GM18526 (cell line): ENCODE data around the gene GON7.

ENCODE experiments used
- POLR2A ChIP-seq: IDR thresholded peaks from 3 replicates; pipeline ENCODE4 v1.6.1; 2011; ENCODE audit not compliant: insufficient read length; ENCODE audit errors: extremely low read depth

The GON7 gene

GRCh38 chr14:93214598-93214997, 7.7 kb upstream of the GON7 start:
- no peak for TF ChIP-seq POLR2A

- TF ChIP-seq POLR2A: no peak
Observed at GRCh38 chr14:93212432-93212831, 5.6 kb upstream of the GON7 start.

GRCh38 chr14:93207468-93208308, 823 bp upstream of the GON7 start:
- TF ChIP-seq POLR2A: no peak

GRCh38 chr14:93201155-93201704, 5.6 kb downstream of the GON7 start:
- TF ChIP-seq POLR2A: no peak

DNA sequence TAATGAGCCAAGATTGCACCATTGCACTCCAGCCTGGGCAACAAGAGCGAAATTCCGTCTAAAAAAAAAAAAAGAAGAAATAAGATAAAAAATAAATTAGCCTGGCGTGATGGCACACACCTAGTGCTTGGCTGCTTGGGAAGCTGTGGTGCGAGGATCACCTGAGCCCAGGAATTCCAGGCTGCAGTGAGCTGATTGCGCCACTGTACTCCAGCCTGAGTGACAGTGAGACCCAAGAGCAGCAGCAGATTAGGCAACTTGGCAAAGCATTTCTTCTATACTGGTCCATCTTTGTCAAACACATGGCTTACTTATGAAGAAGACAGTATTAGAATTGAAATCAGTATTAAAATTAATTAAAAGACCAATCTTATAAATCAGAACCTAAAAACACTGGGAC, 6.3 kb downstream of the GON7 start:
- TF ChIP-seq POLR2A: no peak

DNA sequence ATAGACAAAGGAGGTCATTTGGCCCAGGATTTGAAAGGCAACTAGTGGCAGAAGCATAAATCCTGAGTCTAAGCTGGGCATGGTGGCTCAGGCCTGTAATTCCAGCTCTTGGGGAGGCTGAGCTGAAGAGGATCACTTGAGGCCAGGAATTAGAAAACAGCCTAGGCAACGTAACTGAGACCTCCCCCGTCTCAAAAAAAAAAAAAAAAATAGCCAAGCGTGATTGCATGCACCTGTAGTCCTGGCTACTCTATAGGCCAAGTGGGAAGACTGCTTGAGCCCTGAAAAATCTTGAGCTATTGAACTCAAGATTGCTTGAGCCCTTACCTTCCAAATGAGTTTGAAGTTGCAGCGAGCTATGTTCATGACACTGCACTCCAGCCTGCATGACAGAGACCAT, 7.8 kb downstream of the GON7 start:
- no peak for TF ChIP-seq POLR2A

- no peak for TF ChIP-seq POLR2A
Observed at GRCh38 chr14:93195316-93195999, 11.4 kb downstream of the GON7 start.

DNA sequence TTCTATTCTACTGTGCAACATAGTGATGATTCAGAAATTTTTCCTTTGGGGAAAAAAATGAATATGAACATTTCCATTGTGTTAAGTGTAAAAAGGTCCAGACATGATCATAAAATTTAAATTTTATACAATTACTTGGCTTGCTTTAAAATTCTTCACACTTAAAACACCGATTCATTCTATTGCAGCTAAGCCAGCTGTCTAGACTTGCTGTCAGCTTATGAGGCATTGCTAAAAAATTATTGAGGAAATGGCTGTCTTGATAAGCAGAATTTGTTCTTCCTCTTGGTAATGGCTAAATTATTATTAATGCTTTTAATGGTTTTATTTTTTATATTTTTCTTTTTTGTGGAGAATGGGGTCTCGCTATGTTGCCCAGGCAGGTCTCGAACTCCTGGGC, 19.9 kb downstream of the GON7 start:
- TF ChIP-seq POLR2A: no peak

- no peak for TF ChIP-seq POLR2A
Observed at GRCh38 chr14:93186466-93186865, 20.4 kb downstream of the GON7 start.

DNA sequence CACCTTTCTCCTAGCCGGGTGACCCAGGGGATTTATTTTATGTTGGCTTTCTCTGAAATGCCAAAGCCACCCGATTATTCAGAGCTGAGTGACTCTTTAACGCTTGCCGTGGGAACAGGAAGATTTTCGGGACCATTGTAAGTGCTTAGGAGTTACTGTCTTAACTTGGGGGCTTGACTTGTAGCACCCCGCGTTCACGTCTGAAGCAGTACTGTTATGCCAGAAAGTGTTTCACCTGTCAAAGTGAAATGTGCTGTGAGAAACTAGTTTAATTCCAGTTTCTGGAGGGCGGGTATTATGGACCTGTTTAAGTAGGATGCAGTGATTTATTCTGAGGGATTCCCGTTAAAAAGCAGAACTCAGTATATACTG, 21.5 kb downstream of the GON7 start:
- TF ChIP-seq POLR2A: no peak

DNA sequence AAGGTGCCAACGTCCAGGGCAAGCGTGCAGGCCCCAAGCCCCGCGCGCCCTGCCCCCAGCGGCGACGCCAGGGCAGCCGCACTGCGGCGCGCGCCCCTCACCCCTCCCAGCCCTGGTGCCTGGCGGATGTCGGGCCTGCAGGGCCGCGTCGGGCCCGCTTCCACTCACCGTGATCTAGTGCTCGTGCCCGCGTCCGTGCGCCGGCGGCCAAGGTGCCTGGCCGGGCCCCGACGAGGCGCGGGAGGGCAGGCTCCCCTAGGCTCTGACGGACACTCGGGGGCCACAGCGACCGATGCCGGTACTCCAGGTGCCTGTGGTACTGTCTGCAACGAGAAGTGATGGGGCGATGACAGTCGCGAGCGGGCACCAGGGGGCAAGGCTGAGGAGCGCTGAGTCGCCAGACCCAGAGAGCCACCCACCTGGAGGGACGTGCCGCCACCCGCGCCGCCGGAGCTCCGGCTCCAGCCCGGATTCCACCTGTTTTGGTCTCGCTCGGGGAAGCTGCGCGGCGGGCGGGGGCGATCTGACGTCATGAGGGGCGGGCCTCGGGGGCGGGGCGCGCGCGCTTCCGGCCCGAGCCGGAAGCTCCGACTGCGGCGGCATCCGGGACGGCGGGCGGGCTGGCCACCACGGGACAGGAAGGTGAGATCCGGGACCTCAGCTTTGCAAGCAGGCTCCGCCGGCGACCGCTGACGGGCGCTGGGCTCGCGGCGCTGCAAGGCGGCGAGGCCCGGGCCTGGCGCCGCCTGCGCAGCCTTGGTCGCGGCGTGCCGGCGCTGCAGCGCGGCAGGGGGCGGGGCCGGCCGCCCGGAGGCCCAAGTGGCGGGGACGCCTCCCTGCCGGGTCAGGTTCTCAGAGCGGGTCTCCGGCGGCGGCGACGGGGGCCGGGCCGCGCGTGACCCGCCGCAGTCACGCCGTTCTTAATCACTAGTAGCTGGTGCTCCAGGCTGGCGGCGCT, 22.2 kb downstream of the GON7 start, which contains the start of the genes LYSET and MOAP1:
Gene LYSET (plus strand): TSS at position 927 of the 958 bp plus-strand sequence. CDS start 89 bp downstream, outside the sequence.
Gene MOAP1 (minus strand): TSS at position 507 of the 958 bp plus-strand sequence. CDS start 655 bp downstream, outside the sequence.
- peak; percentile 78 for TF ChIP-seq POLR2A

DNA sequence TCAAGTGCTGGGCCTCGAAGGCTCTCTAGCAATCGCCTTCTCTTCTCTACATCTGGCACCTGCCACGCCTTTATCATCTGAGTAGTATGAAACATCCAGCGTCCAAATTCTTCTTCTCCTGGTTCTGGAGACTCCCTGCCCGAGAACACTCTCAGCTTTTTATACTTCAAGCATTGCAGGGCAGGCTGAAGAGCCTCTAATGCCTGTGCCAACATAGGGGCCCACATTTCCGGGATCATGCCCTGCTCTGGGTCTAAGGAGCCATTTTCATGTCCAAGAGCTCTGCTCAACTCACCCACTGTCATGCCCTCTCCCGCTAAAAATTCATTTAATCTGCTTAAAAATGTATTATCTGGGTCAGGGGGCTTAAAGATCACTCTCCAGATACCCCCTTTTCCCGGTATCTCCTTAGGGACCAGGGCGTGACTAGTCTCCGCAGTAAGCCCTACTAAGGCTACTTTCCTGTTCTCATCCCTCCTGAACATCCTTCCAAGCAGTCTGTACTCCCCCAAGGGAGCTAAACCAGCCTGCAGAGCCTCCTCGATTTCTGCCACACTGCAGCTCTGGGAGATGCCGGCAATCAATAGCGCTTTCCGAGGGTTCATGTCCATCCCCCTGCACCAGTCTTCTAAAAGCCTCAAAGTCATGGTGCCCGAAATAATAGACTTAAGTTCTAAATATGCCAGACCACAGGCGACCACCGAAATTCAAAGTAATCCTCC, 23.1 kb downstream of the GON7 start:
- no peak for TF ChIP-seq POLR2A

GRCh38 chr14:93175492-93175891, 31.4 kb downstream of the GON7 start:
- no peak for TF ChIP-seq POLR2A

GRCh38 chr14:93173943-93174395, 32.9 kb downstream of the GON7 start:
- TF ChIP-seq POLR2A: no peak
